HCT116 (cell line): Measurements from ENCODE around the gene IFI44. TPM values are rescaled to one million over a fixed set of nuclear protein-coding genes. Genes with fewer than 3 reads are reported as not detected.

Experiments
- ATAC-seq: fragments of 200-7000 bp; cut with Tn5 transposase; 2 replicates; pipeline ENCODE4 v1.9.1; 2020; ENCODE audit warnings: mild to moderate bottlenecking, moderate library complexity
- BruUV-seq: library from RNA; stranded (reverse); fragments of 400-500 nt; replicated peaks from 2 replicates; lab custom pipeline; 2021; lab: Mats Ljungman, UMichigan
- CTCF ChIA-PET: fragments of 300-600 bp; sonication (Branson Sonifier 250); formaldehyde crosslinking; loops from one replicate; lab custom pipeline; 2021; ENCODE audit warnings: antibody characterized with exemption; lab: Charles Lee
- POLR2A ChIA-PET: fragments of 300-600, 350-600 bp; sonication (Branson Sonifier 250); formaldehyde crosslinking; loops from one replicate; lab custom pipeline; 2021; ENCODE audit warnings: antibody characterized with exemption; lab: Charles Lee
- RAD21 ChIA-PET, 2 experiments: fragments of 300-600 bp; sonication (Branson Sonifier 250); formaldehyde crosslinking; loops; one replicate each; lab custom pipeline; 2023; ENCODE audit warnings: low total read pairs in 2 of 2; ENCODE audit not compliant: uncharacterized antibody in 2 of 2, unreplicated experiment in 2 of 2, low non-redundant PET in 1 of 2; lab: Charles Lee
- DNase-seq: peaks from one replicate; pipeline ENCODE4 v3.0.0-alpha.2; 2010; ENCODE audit warnings: low read depth, low spot score
- H2AFZ ChIP-seq: fragments of 200-600 bp; shearing (Covaris generic), sonication (generic); 2 replicates; pipeline ENCODE4 v1.6.1; 2017; ENCODE audit warnings: low read depth, mixed run types, mixed read lengths, antibody characterized with exemption, low read length; ENCODE audit not compliant: poor library complexity, severe bottlenecking
- H3K27ac ChIP-seq: 2 replicates; pipeline ENCODE4 v1.5.1; 2012; ENCODE audit warnings: low read depth, low read length
- H3K27me3 ChIP-seq: fragments of 200-600 bp; sonication (generic); 2 replicates; pipeline ENCODE4 v1.6.1; 2016; ENCODE audit warnings: mixed run types, low read length, mixed read lengths; ENCODE audit not compliant: insufficient read depth
- H3K36me3 ChIP-seq, 2 experiments: fragments of 200-500 bp in 1 of 2; fragments of 200-600 bp in 1 of 2; sonication (Bioruptor generic) in 1 of 2; sonication (generic) in 1 of 2; 2 replicates each; pipeline versions ENCODE4 v1.5.1 to v1.6.1; 2014 to 2016; ENCODE audit warnings: low read length in 2 of 2, inconsistent platforms in 1 of 2, mixed read lengths in 1 of 2, mixed run types in 1 of 2; ENCODE audit not compliant: insufficient read depth in 2 of 2, control insufficient read depth in 1 of 2
- H3K4me1 ChIP-seq, 2 experiments: fragments of 200-600 bp in 1 of 2; sonication (generic) in 1 of 2; 2 replicates each; pipeline versions ENCODE4 v1.5.1 to v1.6.1; 2012 to 2017; ENCODE audit warnings: low read length in 2 of 2, inconsistent platforms in 1 of 2, mild to moderate bottlenecking in 1 of 2, mixed read lengths in 1 of 2, mixed run types in 1 of 2, moderate library complexity in 1 of 2; ENCODE audit not compliant: insufficient read depth in 2 of 2, control insufficient read depth in 1 of 2
- H3K4me2 ChIP-seq: fragments of 200-600 bp; sonication (generic); 2 replicates; pipeline ENCODE4 v1.6.1; 2017; ENCODE audit warnings: mixed run types, low read length, mixed read lengths
- H3K4me3 ChIP-seq, 2 experiments: fragments of 200-600 bp in 1 of 2; sonication (generic) in 1 of 2; replicated peaks in 1 of 2; 2 replicates each; pipeline ENCODE4 v1.5.1; 2011 to 2016; ENCODE audit warnings: low read length in 2 of 2, control low read depth in 1 of 2, low read depth in 1 of 2, mild to moderate bottlenecking in 1 of 2, mixed read lengths in 1 of 2, mixed run types in 1 of 2
- H3K79me2 ChIP-seq: fragments of 200-600 bp; sonication (generic); 2 replicates; pipeline ENCODE4 v1.6.1; 2017; ENCODE audit warnings: mild to moderate bottlenecking, mixed run types, low read length, moderate library complexity, mixed read lengths; ENCODE audit not compliant: insufficient read depth
- H3K9ac ChIP-seq: fragments of 200-600 bp; sonication (generic); 2 replicates; pipeline ENCODE4 v1.6.1; 2016; ENCODE audit warnings: low read length, mixed read lengths
- H3K9me2 ChIP-seq: fragments of 200-600 bp; sonication (generic), shearing (Covaris generic); 2 replicates; pipeline ENCODE4 v1.6.1; 2017; ENCODE audit warnings: mixed run types, mild to moderate bottlenecking, moderate library complexity; ENCODE audit not compliant: insufficient read depth
- H3K9me3 ChIP-seq, 2 experiments: fragments of 200-500 bp in 1 of 2; fragments of 200-600 bp in 1 of 2; sonication (Bioruptor generic) in 1 of 2; sonication (generic) in 1 of 2; 2 replicates each; pipeline ENCODE4 v1.6.1; 2014 to 2017; ENCODE audit warnings: low read length in 2 of 2, mixed read lengths in 2 of 2, inconsistent platforms in 1 of 2, low read depth in 1 of 2, mild to moderate bottlenecking in 1 of 2, mixed run types in 1 of 2, moderate library complexity in 1 of 2; ENCODE audit not compliant: control insufficient read depth in 1 of 2, insufficient read depth in 1 of 2
- H4K20me1 ChIP-seq: fragments of 200-600 bp; sonication (generic), shearing (Covaris generic); 2 replicates; pipeline ENCODE4 v1.6.1; 2017; ENCODE audit warnings: mixed run types, mild to moderate bottlenecking, moderate library complexity; ENCODE audit not compliant: insufficient read depth
- ATF3 ChIP-seq: IDR thresholded peaks from 2 replicates; pipeline ENCODE4 v1.6.1; 2012
- CBX3 ChIP-seq: IDR thresholded peaks from 2 replicates; pipeline ENCODE4 v1.6.1; 2012; ENCODE audit warnings: low read depth
- EZH2phosphoT487 ChIP-seq: fragments of 200-600 bp; IDR thresholded peaks from 2 replicates; pipeline ENCODE4 v1.6.1; 2018; ENCODE audit warnings: antibody characterized with exemption, borderline replicate concordance
- JUND ChIP-seq: IDR thresholded peaks from 2 replicates; pipeline ENCODE4 v1.6.1; 2012
- POLR2AphosphoS5 ChIP-seq: IDR thresholded peaks from 2 replicates; pipeline ENCODE4 v1.6.1; 2011; ENCODE audit warnings: mild to moderate bottlenecking, low read depth, low read length, moderate library complexity
- SIN3A ChIP-seq: IDR thresholded peaks from 2 replicates; pipeline ENCODE4 v1.6.1; 2012; ENCODE audit warnings: low read depth
- intact Hi-C: fragments of 100-400 bp; cut with micrococcal nuclease; formaldehyde crosslinking; loops from 2 replicates; pipeline ENCODE4 v1.10.0; 2022
- total RNA-seq: library from RNA; stranded (reverse); gene quantifications from one replicate; pipeline ENCODE4 v1.2.1, GENCODE V29; 2021; ENCODE audit not compliant: unreplicated experiment

Gene IFI44
- total RNA-seq, 1 experiment from 2014 or later: 0.66 TPM

GRCh38 chr1:78678324-78678723 is 28.7 kb downstream of the IFI44 start:
- no peak for DNase-seq
- no peak for ATAC-seq

GRCh38 chr1:78681265-78681664 is 31.6 kb downstream of the IFI44 start:
- Histone ChIP-seq H3K27ac (no peak overlapping the region), H3K79me2 (no peaks in the 10 kb centered on the region), H2AFZ (no peak overlapping the region), H3K9me2 (no peaks in the 10 kb centered on the region), H3K4me1 (no peaks in the 10 kb centered on the region), H3K4me2 (no peak overlapping the region), H4K20me1 (no peaks in the 10 kb centered on the region), H3K36me3 (no peaks in the 10 kb centered on the region), H3K9me3 (no peaks in the 10 kb centered on the region), H3K27me3 (no peaks in the 10 kb centered on the region), H3K4me3 (no peak overlapping the region), H3K9ac (no peak overlapping the region)
- ChIA-PET CTCF (no interaction called here), POLR2A (no interaction called here), RAD21 (no interaction called here)
- TF ChIP-seq POLR2AphosphoS5: no peak
- no peak for TF ChIP-seq EZH2phosphoT487
- no peak for TF ChIP-seq CBX3
- TF ChIP-seq ATF3: no peak
- TF ChIP-seq SIN3A: no peak
- no peak for TF ChIP-seq JUND
- BruUV-seq: no TSS peak
- DNase-seq (no peak), ATAC-seq (no peak)
- intact Hi-C loops: no loop called here

More at GRCh38 chr1:78678324-78678723, 28.7 kb downstream of the IFI44 start:
- Histone ChIP-seq H3K4me2 (no peak overlapping the region), H3K4me3 (no peak overlapping the region), H3K9me2 (no peaks in the 10 kb centered on the region), H3K4me1 (no peaks in the 10 kb centered on the region), H3K36me3 (no peaks in the 10 kb centered on the region), H3K9me3 (no peaks in the 10 kb centered on the region), H4K20me1 (no peaks in the 10 kb centered on the region), H3K27ac (no peak overlapping the region), H3K27me3 (no peaks in the 10 kb centered on the region), H2AFZ (no peak overlapping the region), H3K9ac (no peak overlapping the region), H3K79me2 (no peaks in the 10 kb centered on the region)
- TF ChIP-seq CBX3: no peak
- intact Hi-C loops: loop anchor here (5.0 kb wide), 1 partner anchor 531 kb away; no protein-coding TSS in a partner anchor
- CTCF ChIA-PET: interaction anchor here (1.3 kb wide), 1 partner anchor 61 kb away, joined by 3 read pairs; no protein-coding TSS in a partner anchor
- POLR2A ChIA-PET: no interaction called here
- no TSS peak for BruUV-seq
- RAD21 ChIA-PET: no interaction called here
